Motor neuron (in vitro differentiated cells): ENCODE measurements around the gene CFAP61. TPM values are rescaled to one million over a fixed set of nuclear protein-coding genes. Genes with fewer than 3 reads are reported as not detected.

Experiments
- ATAC-seq, 8 experiments: fragments of 200-7000 bp; cut with Tn5 transposase; replicated peaks in 6 of 8; 2 replicates each; pipeline ENCODE4 v1.8.0; 2021; ENCODE audit warnings: mild to moderate bottlenecking in 8 of 8, moderate library complexity in 8 of 8
- H3K27ac ChIP-seq, 2 donors: fragments of 250-450 bp; sonication (Bioruptor Pico); 2 replicates each; pipeline ENCODE4 v1.9.0; 2021; ENCODE audit warnings: antibody characterized with exemption in 2 of 2, mild to moderate bottlenecking in 2 of 2, moderate library complexity in 1 of 2
- H3K4me1 ChIP-seq, 2 donors: fragments of 250-450 bp; sonication (Bioruptor Pico); replicated peaks in 1 of 2; 2 replicates each; pipeline ENCODE4 v1.6.1; 2021; ENCODE audit warnings: antibody characterized with exemption in 2 of 2, mild to moderate bottlenecking in 2 of 2, moderate library complexity in 1 of 2
- H3K4me3 ChIP-seq, 5 donors: fragments of 250-450 bp; sonication (Bioruptor Pico); 2 replicates each; pipeline ENCODE4 v1.9.0; 2021; ENCODE audit warnings: antibody characterized with exemption in 5 of 5, mild to moderate bottlenecking in 5 of 5, moderate library complexity in 4 of 5
- WGBS, 10 experiments: fragments of 450-650 bp; shearing (Covaris generic); methylation state at CpG; one replicate each; pipeline ENCODE4 v1.0.0; 2022; 5-methylcytosine and 5-hydroxymethylcytosine counted together
- in situ Hi-C, 9 experiments: fragments of 400-800 bp; cut with MboI; loops; one replicate each; pipeline ENCODE4 v1.15.0; 2021; ENCODE audit warnings: low sequenced_read_pairs in 9 of 9, low pct_unique_long_range_greater_than_20kb in 2 of 9; ENCODE audit not compliant: unreplicated experiment in 9 of 9
- total RNA-seq, 8 experiments: library from RNA; unstranded; fragments of 300-600 nt; gene quantifications; 2 replicates each; pipeline versions ENCODE4 v1.2.3 to v1.2.4, GENCODE V29; 2022

CFAP61 gene
- total RNA-seq, 8 experiments from 2014 or later: 0.36 to 13.0 (median 1.3) TPM

- in situ Hi-C loops: no loop called here
- WGBS, 10 experiments: 0 to 82% (median 60%) methylated on average over 1 to 7 of the region's 8 CpGs; no CpG with 5 or more reads in 3 of the 10 experiments
Measured at GRCh38 chr20:20375862-20376261, 323.5 kb downstream of the CFAP61 start.

DNA sequence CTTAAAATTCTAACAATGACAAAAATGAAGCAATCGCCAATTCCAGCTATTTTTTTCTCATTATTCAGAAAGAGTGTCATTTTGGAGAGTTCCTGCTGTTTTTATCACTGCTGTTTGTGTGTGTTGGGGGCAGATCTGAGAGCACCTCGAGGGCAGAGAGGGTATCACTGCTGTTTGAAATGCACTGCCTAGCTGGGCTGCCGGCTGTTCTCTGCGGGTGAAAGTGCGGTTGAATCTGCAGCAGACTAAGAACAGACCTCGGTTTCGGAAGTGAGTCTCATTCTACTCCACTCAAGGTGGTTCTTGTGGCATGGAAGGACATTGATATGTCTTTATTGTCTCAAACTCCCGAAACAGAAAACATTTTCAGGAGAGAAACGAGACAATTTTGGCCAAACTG lies 333.9 kb downstream of the CFAP61 start:
- in situ Hi-C loops: no loop called here
- WGBS, 10 experiments: 17 to 100% (median 68%) methylated on average over 1 to 9 of the region's 9 CpGs; no CpG with 5 or more reads in 1 of the 10 experiments

More at GRCh38 chr20:20375862-20376261, 323.5 kb downstream of the CFAP61 start:
- Histone ChIP-seq H3K4me3 (no peak overlapping the region), H3K27ac (no peak overlapping the region), H3K4me1 (peaks cover 9% of the 10 kb centered on the region in 2 donors)
- no peak for ATAC-seq

DNA sequence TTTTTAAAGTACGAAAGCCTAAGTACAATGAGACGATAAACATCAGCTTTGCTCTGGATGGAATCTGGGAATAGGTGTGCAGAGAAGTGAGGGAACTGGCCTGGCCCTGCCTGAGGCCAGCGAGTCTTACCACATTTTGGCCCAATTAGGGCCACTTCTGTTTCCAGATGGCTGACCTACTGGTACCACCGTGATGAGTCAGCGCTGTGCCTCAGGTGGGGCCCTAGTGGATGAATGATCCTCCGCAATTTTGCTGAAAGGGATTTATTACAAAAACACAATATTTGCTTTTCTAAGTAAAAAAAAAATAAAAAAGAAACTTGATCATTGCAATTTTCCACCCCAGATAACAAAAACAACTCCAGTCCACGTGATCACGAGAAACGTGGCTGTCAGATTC lies 338.1 kb downstream of the CFAP61 start:
- no peak overlapping the region for H3K27ac ChIP-seq
- 88 to 100% (median 92%) methylated on average over 1 to 9 of the region's 9 CpGs for WGBS, 10 experiments

More for the DNA sequence above, 333.9 kb downstream of the CFAP61 start:
- H3K4me1 ChIP-seq: peaks cover 0 to 5% of the 10 kb centered on the region in 2 donors
- ATAC-seq: no peak
- H3K27ac ChIP-seq: no peak overlapping the region
- no peak overlapping the region for H3K4me3 ChIP-seq

GRCh38 chr20:20391115-20391514 lies 338.8 kb downstream of the CFAP61 start:
- no peak for ATAC-seq
- no peak overlapping the region for H3K4me3 ChIP-seq
- in situ Hi-C loops: no loop called here
- 52 to 100% (median 100%) methylated on average over 1 to 3 of the region's 4 CpGs; no CpG with 5 or more reads in 4 of the 10 experiments for WGBS, 10 experiments
- peaks cover 19 to 31% of the 10 kb centered on the region in 2 donors for H3K4me1 ChIP-seq
- no peak overlapping the region for H3K27ac ChIP-seq

More for the DNA sequence above, 338.1 kb downstream of the CFAP61 start:
- Histone ChIP-seq H3K4me3 (no peak overlapping the region), H3K4me1 (peaks cover 14 to 26% of the 10 kb centered on the region in 2 donors)
- in situ Hi-C loops: no loop called here
- no peak for ATAC-seq

GRCh38 chr20:20391766-20392165 lies 339.4 kb downstream of the CFAP61 start:
- in situ Hi-C loops: no loop called here
- no peak for ATAC-seq
- Histone ChIP-seq H3K27ac (no peak overlapping the region), H3K4me3 (no peak overlapping the region), H3K4me1 (peaks cover 19 to 36% of the 10 kb centered on the region in 2 donors)
- 75 to 100% (median 92%) methylated on average over 1 to 5 of the region's 13 CpGs; no CpG with 5 or more reads in 3 of the 10 experiments for WGBS, 10 experiments

DNA sequence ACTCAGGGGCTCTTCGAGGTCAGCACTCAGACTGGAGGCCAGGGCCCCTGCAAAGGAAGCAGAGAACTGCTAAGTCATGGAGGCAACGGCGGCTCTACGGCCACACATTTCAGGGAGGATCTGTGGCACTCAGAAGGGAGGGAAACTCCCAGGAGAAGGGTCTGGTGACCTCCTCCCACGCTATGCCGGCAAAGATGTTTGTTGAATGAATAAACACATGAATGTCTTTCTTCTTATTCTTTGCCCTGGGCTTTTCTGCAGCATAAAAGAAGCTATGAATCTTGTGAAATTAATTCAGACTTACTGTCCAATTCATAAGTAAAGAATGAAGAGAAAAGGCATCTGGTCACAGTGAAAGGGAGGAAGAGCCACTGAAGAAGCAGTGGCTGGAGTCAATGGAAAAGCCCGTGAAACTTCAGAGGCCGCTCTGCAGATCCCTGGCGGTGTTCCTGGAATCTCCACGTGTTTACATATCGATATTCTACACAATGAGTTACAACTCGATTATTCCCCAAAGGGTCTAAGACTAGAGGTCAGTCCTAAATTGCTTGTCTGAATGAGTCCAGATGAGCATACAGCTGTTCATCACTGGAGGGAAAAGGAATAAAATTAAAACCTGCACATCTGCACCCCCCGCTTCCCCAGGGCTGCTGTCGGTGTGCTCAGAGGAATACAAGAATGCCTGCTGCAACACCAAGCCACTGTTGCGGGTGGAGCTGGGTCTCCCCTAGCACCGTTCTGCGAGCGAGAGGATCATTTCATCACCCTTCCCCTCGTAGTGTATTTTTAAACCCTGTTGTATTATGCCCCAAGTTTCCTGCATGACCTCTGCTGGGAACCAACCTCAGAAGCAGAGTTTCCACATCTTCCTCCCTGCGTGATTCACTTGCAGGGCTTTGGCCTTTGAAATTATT lies 341.1 kb downstream of the CFAP61 start:
- peaks cover 19 to 36% of the 10 kb centered on the region in 2 donors for H3K4me1 ChIP-seq
- 42 to 91% (median 81%) methylated on average over 2 to 13 of the region's 20 CpGs; no CpG with 5 or more reads in 3 of the 10 experiments for WGBS, 10 experiments
- in situ Hi-C loops: no loop called here
- ATAC-seq: peak in 3 of 8 experiments; percentile 19 to 74 (median 64)
- H3K4me3 ChIP-seq: no peak overlapping the region
- H3K27ac ChIP-seq: no peak overlapping the region

DNA sequence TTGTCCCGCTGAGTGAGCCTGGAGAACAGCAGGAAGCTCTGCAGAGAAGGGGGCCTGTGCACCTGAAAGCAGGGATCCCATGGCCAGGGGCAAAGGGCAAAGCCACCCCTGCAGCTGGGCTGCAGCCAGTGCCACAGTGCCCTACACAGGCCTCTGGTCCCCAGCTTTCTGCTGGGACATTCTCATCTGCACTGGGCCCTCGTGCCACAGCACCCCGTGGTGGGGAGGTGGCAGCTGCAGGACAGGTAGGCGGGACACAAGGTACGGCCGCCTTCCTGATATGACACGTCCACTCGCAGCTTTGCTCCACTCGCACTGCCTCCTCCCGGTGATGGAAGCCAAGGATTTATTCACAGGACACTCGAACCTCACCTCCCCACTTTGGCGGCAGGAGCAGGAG lies 342.8 kb downstream of the CFAP61 start:
- no peak for ATAC-seq
- H3K4me3 ChIP-seq: no peak overlapping the region
- H3K27ac ChIP-seq: no peak overlapping the region
- in situ Hi-C loops: no loop called here
- H3K4me1 ChIP-seq: peaks cover 19 to 36% of the 10 kb centered on the region in 2 donors
- 33 to 100% (median 90%) methylated on average over 1 to 10 of the region's 12 CpGs; no CpG with 5 or more reads in 1 of the 10 experiments for WGBS, 10 experiments

DNA sequence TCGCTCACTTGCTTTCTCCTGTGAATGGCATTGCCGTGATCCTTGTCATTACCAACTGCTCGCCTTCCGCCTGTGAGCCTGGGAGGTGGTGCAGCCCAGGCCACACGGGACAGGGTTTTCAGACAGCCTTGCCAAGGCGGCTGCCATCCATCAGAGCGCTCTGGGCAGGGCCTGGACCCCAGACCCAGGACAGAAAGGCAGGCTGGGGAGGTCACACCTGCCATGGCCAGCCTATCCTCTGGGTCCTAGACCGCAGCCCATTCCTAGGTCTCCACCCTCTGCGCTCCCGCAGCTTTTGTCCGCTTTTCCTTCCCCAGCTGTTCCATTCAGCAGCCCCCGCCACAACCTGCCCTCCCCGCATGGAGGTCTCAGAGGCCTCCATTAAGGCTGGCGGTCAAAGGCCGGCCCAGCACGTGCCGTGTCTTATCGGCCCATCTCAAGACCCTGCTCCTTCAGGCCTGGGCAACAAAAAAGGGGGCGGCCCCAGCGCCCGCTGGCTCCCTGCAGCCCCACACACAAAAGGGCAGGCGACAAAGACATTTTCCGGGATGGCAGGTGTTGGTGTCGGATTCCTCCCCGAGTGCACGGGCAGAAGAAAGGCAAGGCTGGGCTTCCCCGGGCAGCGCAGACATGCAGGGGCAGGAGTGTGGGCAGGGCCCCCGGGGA lies 343.7 kb downstream of the CFAP61 start:
- Histone ChIP-seq H3K4me3 (no peak overlapping the region), H3K4me1 (peaks cover 19 to 36% of the 10 kb centered on the region in 2 donors), H3K27ac (peak overlapping the region in 1 of 2 donors; percentile 3)
- peak in 5 of 8 experiments; percentile 77 to 85 (median 82) for ATAC-seq
- WGBS, 10 experiments: 20 to 100% (median 39%) methylated on average over 1 to 6 of the region's 29 CpGs; no CpG with 5 or more reads in 4 of the 10 experiments
- in situ Hi-C loops: no loop called here

GRCh38 chr20:20396794-20397193 lies 344.5 kb downstream of the CFAP61 start:
- H3K4me1 ChIP-seq: peaks cover 19 to 35% of the 10 kb centered on the region in 2 donors
- H3K27ac ChIP-seq: no peak overlapping the region
- ATAC-seq: no peak
- 80 to 100% (median 93%) methylated on average over 1 to 3 of the region's 3 CpGs; no CpG with 5 or more reads in 1 of the 10 experiments for WGBS, 10 experiments
- in situ Hi-C loops: no loop called here
- H3K4me3 ChIP-seq: no peak overlapping the region

- H3K4me1 ChIP-seq: peaks cover 18 to 25% of the 10 kb centered on the region in 2 donors
- no peak for ATAC-seq
- H3K4me3 ChIP-seq: no peak overlapping the region
- in situ Hi-C loops: no loop called here
- WGBS, 10 experiments: 93 to 100% (median 100%) methylated on average over 1 to 6 of the region's 7 CpGs; no CpG with 5 or more reads in 5 of the 10 experiments
- no peak overlapping the region for H3K27ac ChIP-seq
Measured at GRCh38 chr20:20398123-20398522, 345.8 kb downstream of the CFAP61 start.

- peaks cover 10 to 16% of the 10 kb centered on the region in 2 donors for H3K4me1 ChIP-seq
- no peak overlapping the region for H3K27ac ChIP-seq
- peak in 3 of 8 experiments; percentile 83 to 97 (median 88) for ATAC-seq
- 20 to 91% (median 63%) methylated on average over 1 to 11 of the region's 13 CpGs; no CpG with 5 or more reads in 2 of the 10 experiments for WGBS, 10 experiments
- in situ Hi-C loops: no loop called here
- no peak overlapping the region for H3K4me3 ChIP-seq
Measured at GRCh38 chr20:20399531-20400500, 347.5 kb downstream of the CFAP61 start.

DNA sequence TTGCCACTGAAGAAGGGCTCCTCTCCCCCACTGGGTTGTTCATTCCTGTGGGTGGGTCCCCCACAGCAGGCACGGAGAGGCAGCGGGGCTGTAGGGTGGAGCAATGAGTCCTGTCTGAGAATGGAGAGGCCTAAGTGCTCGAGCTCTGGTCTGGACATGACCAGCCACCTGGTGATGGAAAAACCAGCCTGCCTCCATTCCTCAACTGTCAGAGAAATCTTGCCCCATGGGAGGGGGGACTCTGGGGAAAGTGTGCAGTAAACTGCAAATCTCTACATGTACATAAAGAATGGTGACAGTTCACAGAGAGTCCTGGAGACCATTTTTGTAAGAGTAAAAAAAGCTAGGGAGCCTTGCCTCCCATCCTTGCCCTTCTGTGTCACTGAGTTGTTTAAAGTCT lies 349.7 kb downstream of the CFAP61 start:
- 30 to 100% (median 92%) methylated on average over 1 to 2 of the region's 3 CpGs; no CpG with 5 or more reads in 6 of the 10 experiments for WGBS, 10 experiments
- ATAC-seq: peak in 1 of 8 experiments; percentile 18
- in situ Hi-C loops: no loop called here
- no peak overlapping the region for H3K27ac ChIP-seq
- H3K4me1 ChIP-seq: no peaks in the 10 kb centered on the region
- H3K4me3 ChIP-seq: no peak overlapping the region
